HL-60 (cell line): ENCODE results near the gene KDELR1.

ENCODE experiments used
- DNase-seq, 2 experiments: peaks; one replicate each; pipeline ENCODE4 v3.0.0-alpha.2; 2010 to 2020; ENCODE audit warnings: low read depth in 1 of 2, low spot score in 1 of 2
- H3K27ac ChIP-seq: fragments of 250-450 bp; sonication (Bioruptor Pico); replicated peaks from 2 replicates; pipeline ENCODE4 v1.5.1; 2020; ENCODE audit warnings: mild to moderate bottlenecking, moderate library complexity
- H3K27me3 ChIP-seq: fragments of 250-450 bp; sonication (Bioruptor Pico); 2 replicates; pipeline ENCODE4 v1.5.1; 2021; ENCODE audit warnings: mild to moderate bottlenecking, moderate library complexity; ENCODE audit not compliant: insufficient read depth, poor library complexity, severe bottlenecking
- H3K4me3 ChIP-seq: replicated peaks from 2 replicates; pipeline ENCODE4 v1.5.1; 2011; ENCODE audit warnings: mild to moderate bottlenecking, control low read depth, low read length; ENCODE audit not compliant: insufficient read depth
- GABPA ChIP-seq: IDR thresholded peaks from 2 replicates; pipeline ENCODE4 v1.6.1; 2012; ENCODE audit warnings: low read depth
- POLR2AphosphoS5 ChIP-seq: IDR thresholded peaks from 2 replicates; pipeline ENCODE4 v1.6.1; 2012; ENCODE audit warnings: low read depth
- SPI1 ChIP-seq: IDR thresholded peaks from 2 replicates; pipeline ENCODE4 v1.6.1; 2012; ENCODE audit warnings: low read depth, mild to moderate bottlenecking, borderline replicate concordance
- TF ChIP-seq, protein P1 (sequence below): IDR thresholded peaks from 2 replicates; pipeline ENCODE4 v1.6.1; 2012; ENCODE audit warnings: low read depth; ENCODE audit not compliant: insufficient replicate concordance
- TF ChIP-seq, protein P2 (sequence below): IDR thresholded peaks from one replicate; pipeline ENCODE4 v1.5.1; 2011; ENCODE audit warnings: low read length, control low read depth, inconsistent platforms; ENCODE audit not compliant: insufficient read depth

The KDELR1 gene

DNA sequence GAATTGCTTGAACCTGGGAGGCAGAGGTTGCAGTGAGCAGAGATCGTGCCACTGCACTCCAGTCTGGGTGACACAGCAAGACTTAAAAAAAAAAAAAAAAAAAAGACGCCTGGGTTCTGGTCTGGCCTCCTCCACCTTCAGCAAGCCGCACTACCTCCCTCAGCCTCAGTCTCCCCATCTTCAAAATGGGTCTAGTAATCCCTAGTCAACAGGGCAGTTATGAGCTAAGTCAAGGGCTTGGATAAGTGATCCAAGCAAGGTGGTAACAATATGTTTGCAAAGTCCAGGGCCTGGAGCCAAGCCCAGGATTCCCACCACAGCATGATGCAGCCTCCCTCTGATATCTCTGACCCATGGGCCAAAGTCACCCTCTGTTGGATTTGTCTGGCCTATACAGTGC, 4.4 kb downstream of the KDELR1 start:
- no peaks in the 10 kb centered on the region for H3K27me3 ChIP-seq
- no peak overlapping the region for H3K4me3 ChIP-seq
- DNase-seq: no peak
- TF ChIP-seq, protein P1, sequence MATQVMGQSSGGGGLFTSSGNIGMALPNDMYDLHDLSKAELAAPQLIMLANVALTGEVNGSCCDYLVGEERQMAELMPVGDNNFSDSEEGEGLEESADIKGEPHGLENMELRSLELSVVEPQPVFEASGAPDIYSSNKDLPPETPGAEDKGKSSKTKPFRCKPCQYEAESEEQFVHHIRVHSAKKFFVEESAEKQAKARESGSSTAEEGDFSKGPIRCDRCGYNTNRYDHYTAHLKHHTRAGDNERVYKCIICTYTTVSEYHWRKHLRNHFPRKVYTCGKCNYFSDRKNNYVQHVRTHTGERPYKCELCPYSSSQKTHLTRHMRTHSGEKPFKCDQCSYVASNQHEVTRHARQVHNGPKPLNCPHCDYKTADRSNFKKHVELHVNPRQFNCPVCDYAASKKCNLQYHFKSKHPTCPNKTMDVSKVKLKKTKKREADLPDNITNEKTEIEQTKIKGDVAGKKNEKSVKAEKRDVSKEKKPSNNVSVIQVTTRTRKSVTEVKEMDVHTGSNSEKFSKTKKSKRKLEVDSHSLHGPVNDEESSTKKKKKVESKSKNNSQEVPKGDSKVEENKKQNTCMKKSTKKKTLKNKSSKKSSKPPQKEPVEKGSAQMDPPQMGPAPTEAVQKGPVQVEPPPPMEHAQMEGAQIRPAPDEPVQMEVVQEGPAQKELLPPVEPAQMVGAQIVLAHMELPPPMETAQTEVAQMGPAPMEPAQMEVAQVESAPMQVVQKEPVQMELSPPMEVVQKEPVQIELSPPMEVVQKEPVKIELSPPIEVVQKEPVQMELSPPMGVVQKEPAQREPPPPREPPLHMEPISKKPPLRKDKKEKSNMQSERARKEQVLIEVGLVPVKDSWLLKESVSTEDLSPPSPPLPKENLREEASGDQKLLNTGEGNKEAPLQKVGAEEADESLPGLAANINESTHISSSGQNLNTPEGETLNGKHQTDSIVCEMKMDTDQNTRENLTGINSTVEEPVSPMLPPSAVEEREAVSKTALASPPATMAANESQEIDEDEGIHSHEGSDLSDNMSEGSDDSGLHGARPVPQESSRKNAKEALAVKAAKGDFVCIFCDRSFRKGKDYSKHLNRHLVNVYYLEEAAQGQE: no peak
- TF ChIP-seq GABPA: no peak
- TF ChIP-seq, protein P2, sequence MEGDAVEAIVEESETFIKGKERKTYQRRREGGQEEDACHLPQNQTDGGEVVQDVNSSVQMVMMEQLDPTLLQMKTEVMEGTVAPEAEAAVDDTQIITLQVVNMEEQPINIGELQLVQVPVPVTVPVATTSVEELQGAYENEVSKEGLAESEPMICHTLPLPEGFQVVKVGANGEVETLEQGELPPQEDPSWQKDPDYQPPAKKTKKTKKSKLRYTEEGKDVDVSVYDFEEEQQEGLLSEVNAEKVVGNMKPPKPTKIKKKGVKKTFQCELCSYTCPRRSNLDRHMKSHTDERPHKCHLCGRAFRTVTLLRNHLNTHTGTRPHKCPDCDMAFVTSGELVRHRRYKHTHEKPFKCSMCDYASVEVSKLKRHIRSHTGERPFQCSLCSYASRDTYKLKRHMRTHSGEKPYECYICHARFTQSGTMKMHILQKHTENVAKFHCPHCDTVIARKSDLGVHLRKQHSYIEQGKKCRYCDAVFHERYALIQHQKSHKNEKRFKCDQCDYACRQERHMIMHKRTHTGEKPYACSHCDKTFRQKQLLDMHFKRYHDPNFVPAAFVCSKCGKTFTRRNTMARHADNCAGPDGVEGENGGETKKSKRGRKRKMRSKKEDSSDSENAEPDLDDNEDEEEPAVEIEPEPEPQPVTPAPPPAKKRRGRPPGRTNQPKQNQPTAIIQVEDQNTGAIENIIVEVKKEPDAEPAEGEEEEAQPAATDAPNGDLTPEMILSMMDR: no peak
- no peak for TF ChIP-seq POLR2AphosphoS5
- TF ChIP-seq SPI1: no peak
- no peak overlapping the region for H3K27ac ChIP-seq

DNA sequence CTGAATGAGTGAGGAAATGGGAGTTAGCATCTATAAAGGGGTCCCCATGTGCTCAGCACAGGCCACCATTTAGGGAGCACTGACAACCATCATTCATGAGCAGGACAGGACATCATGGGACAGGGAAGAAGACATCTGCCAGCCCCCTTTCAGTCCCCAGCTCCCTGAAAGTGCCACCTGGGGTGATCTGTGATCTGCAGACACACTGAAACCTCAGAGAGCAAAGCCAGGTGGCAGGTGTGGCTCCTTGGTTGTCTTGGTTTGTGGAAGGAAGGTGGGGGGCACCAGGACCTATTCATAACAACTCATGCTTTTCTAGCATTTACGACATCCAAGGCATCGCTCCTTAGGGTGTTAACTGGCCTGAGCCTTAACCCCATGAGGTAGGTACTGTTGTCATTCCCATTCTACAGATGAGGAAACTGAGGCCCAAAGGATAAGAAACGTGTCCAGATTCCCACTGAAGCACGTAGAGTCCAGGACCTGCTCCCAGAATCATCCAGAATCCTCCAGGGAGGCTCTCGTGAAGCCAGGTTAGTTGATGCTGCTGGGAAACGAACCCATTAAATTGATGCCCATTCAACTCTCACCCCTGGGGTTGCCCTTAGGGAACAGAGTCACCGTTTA, 5.8 kb downstream of the KDELR1 start:
- no peak overlapping the region for H3K27ac ChIP-seq

DNA sequence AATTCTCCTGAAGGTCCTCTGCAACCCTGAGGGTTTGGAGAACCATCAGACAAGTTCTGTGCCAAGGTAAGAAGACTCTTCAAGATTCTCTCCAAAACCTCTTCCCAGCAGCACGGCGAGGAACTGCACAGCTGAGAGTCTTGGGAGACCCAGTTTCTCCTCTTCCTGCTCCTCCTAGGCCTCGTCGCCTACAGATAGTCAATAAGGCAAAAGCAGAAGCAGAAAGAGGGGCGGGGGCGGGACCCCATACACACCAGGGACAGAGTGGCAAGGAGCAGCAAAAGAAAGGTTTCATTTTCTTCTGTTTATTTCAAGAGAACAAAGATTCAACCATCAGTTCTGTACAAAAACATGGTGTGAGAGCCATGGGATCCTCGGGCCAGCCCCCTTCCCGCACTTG, 9.1 kb downstream of the KDELR1 start:
- DNase-seq: no peak
- H3K27ac ChIP-seq: no peak overlapping the region
- no peaks in the 10 kb centered on the region for H3K27me3 ChIP-seq
- no peak overlapping the region for H3K4me3 ChIP-seq
- TF ChIP-seq, protein P1: no peak
- TF ChIP-seq GABPA (no peak), SPI1 (no peak), POLR2AphosphoS5 (no peak)
- TF ChIP-seq, protein P2: no peak

More for the DNA sequence above, 5.8 kb downstream of the KDELR1 start:
- no peak overlapping the region for H3K4me3 ChIP-seq
- no peaks in the 10 kb centered on the region for H3K27me3 ChIP-seq
- no peak for TF ChIP-seq GABPA
- TF ChIP-seq POLR2AphosphoS5: no peak
- no peak for TF ChIP-seq SPI1
- TF ChIP-seq, protein P2: no peak
- TF ChIP-seq, protein P1: no peak
- DNase-seq: no peak
